ENCODE data around the gene AP5B1.

The AP5B1 gene, protein sequence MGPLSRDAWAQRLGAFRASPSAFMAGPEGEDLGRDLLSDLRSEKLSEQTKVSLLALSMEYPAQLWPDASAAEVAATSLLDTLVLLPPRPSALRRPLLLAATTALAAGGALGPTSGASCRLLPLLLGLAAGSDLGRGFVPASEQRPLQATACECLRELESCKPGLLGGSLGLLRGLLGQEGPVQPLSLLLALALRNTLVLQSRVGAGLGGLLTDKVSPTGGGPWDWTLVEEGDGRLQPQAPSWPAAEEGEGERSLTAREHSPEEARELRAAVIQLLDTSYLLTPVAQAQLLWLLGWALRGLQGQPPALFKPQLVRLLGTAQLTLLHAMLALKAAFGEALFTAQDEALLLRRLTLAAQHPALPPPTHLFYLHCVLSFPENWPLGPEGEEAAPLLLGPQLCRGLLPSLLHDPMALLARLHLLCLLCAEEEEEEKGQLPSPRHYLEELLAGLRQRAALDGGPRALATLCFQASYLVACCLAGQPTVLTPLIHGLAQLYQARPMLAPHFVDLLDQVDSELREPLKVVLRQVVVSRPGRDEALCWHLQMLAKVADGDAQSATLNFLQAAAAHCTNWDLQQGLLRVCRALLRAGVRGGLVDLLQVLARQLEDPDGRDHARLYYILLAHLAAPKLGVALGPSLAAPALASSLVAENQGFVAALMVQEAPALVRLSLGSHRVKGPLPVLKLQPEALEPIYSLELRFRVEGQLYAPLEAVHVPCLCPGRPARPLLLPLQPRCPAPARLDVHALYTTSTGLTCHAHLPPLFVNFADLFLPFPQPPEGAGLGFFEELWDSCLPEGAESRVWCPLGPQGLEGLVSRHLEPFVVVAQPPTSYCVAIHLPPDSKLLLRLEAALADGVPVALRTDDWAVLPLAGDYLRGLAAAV

DNA sequence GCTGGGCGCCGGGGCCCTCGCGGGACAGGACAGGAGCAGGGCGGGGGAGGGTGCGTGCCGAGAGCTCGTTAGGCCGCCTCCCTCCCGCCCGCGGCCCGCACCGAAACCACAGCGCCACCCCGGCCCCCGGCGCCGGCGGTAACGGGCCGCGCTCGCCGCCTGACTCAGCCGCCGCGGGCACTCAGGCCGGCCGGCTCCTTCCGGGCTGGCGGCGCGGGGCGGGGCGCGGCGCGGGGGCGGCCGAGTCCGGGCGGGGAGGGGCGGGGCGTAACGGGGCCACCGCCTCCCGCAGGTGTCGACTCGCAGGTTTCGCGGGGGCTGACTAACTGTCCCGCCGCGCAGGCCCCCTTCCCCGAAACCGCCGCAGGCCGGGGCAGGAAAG is at the start of gene AP5B1:
TSS of gene AP5B1 (minus strand) at position 207 of the 382 bp plus-strand sequence. CDS start 385 bp downstream, outside the sequence.
- DNase-seq = peak; percentile 80

DNA sequence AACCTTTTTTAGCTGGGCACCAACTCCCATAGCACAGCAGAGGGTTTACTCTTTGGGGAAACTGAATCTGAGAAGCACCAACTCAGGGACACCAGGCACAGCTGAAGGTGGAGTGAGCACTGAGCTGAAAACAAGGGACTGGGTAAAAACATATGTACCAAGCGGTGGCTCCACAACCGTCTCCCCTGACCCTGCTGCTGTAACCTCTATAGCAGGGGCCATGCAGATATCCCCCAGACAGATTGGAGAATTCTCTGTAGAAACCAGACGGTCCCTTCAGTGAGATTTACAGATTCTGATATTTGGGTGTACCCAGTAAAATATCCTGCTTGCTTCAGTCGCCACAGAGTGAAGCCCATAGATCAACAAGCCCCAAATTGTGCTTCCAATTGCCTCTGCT is 48.7 kb upstream of the AP5B1 start:
- DNase-seq = no peak

DNA sequence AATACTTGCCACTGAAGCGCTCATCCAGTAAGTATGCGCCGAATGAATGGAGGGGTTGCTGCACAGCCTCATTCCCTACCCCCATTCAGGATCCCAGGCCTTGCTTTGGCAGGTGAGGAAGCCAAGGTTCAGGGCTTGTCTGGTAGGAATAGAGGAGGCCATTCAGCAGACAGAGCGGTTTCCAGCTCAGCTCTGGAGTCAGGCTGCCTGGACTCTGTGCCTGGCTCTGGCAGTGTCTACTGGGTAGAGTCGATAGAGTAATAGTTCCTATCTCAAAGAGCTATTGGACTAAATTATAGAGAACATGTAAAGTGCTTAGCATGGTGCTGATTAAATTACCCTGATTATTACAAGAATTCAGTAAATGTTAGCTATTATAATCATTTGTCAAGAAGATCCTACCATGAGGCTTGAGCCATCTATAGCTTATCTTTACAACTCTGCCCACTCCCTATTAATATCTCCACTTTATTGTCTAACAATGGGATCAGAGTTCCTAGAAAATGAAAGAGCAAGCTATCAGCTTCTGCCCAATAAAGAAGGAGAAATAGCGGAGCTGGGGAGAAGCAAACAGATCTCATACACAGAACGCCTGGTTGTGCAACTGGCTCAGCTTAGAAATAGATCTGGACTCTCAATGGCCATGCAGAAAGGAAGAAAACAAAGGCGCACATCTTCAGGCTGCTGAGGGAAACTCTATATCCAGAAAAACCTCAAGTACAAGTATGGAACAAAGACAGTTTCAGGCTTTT is 46.4 kb upstream of the AP5B1 start:
- DNase-seq = no peak

DNA sequence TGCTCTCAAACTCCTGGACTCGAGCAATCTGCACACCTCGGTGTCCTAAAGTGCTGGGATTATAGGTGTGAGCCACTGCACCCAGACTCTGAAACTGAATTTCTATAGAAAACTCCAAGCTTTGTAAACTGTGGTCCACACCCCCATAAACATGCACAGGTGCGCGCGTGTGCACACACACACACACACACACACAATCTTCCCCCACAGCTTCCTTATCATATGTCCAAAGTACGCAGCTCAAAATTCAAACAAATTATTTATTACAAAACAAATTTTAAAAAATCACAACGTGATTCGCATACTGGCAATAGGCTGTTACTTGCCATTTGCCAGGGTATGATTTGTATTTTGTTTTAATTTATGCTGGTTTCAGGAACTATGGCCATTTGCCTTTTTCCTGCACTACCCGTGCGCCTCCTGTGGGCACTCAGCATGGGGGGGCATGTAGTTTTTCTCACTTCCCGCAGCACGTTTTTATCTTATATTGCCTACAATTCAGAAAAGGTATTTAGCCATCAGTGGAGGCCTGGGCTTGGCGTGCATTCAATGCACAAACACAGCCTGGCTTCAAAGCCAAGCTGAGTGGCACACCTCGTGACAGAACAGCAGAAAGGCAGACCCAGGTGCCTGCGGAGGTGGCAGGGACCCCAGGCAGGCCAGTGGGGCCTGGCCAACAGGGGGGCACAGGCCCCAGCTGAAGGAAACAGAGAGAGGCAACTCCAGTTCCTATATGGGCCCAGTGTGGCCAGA is 42.2 kb upstream of the AP5B1 start:
- no peak for DNase-seq

DNA sequence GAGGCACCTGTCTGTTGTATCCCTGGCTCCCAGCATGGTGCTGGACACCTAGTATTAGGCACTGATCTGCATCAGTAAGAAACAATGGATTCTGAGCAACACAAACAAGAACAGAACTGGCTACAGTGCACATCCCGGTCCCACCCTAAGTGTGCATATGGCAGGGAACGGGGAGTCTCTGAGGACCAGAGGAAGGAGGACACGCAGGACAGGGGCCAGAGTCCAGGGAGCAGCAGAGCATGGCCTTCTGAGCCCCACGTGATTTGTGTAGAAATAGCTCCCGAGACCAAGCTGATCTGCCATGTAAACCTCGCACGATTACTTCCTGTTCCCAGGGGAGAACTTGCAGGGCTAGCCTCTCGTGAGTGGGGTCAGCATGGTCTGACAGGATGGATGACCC is 40.3 kb upstream of the AP5B1 start:
- DNase-seq = peak; percentile 63

DNA sequence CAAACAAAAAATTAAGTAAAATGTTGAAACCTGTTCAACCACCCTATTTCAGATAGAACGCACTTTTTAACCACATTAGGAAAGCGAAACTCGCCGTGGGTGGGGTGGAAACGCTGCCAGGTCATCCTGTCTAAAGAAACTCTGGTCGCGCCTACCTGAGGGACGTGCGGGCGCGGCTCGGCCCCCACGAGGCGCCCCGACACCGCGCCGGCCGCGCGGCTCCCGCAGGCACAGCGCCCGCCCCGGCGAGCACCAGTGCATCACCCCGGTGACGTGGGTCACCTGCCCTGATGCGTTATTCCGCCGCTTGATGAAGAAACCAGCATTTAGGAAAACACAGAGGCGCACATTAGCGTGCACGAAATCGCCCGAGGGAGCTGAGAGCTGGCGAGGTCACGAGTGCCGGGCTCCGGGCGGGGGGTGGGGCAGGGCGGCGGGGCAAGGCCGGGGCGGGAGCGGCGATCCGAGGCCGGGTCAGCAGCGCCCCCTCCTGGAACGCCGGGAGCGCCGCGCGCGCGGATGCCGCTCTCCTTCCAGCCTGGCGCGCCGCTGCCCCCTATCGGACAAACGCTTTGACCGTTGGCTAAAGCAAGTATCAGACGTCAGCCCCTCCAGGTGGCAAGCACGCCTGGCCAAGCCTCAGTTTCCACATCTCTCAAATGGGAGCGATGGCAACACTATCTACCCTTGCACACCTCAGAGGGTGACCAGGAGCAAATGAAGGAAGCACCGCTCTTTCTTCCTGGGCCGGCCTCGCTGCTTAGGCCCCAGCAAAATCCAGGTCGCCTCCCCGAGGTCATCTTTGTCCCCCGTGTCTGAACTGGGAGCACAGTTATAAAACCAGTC is 37.3 kb upstream of the AP5B1 start:
- peak; percentile 93 for DNase-seq

DNA sequence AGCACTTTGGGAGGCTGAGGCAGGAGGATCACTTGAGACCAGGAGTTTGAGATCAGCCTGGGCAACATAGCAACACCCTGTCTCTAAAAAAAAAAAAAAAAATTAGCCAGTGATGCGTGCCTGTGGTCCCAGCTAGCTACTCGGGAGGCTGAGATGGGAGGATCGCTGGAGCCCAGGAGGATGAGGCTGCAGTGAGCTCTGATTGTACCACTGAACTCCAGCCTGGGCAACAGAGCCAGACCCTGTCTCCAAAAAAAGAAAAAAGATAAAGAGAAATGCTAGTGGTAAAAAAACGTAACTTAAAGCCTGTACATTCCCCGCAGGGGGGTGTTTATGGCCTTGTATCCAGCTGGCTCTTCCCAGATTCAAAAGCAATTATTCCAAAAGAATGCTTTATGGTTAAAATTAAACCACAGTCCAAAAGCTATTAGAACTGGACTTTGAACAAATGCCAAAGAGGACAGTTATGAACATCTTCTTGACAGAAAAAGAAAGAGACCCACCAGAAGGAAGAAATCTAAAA is 36.6 kb upstream of the AP5B1 start:
- peak; percentile 36 for DNase-seq

DNA sequence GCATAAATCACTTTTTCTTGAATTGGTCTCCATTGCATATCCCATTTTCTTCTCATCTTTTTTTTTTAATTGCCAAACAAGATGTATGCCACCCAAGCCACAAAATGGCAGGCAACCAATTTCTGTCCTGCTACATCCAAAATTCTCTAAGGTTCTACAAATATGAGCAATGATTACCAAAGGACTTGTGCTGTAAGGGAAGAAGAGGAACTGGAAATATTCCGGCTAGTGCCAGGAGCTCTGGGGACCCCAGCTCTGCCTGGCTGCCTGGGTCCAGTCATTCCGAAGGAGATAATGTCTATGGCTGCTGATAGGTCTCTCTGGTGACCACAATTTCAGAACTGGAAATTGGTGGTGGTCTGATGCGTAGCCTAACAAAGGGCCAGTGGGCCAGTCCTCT is 35.9 kb upstream of the AP5B1 start:
- DNase-seq = peak; percentile 71

DNA sequence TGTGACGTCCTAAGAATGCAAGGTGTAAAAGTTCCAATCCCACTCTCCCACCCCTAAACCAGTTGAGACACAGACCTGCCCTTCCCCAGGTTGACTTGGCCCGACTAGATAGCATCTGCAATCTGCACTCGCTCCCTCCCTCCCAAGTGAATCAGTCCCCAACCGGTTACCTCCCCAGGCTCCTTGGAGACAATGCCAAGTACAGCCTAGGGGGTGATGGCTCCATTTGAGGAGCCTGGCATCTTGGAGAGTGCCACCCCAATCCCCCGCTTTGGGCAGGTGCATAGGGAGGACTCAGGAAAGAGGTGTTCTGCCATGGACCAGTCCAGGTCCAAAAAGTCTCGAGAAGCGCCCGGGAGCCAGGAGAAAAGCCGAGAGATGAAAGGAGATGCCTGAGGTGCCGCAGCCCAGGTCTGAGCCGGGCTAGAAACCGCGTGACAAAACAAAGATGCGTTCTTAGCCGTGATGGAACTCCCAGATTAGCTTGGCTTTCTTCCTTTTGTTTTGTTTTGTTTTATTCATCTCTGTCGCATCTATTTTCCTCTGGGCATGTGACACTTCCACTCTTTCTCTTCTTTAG is 34.3 kb upstream of the AP5B1 start:
- no peak for DNase-seq

DNA sequence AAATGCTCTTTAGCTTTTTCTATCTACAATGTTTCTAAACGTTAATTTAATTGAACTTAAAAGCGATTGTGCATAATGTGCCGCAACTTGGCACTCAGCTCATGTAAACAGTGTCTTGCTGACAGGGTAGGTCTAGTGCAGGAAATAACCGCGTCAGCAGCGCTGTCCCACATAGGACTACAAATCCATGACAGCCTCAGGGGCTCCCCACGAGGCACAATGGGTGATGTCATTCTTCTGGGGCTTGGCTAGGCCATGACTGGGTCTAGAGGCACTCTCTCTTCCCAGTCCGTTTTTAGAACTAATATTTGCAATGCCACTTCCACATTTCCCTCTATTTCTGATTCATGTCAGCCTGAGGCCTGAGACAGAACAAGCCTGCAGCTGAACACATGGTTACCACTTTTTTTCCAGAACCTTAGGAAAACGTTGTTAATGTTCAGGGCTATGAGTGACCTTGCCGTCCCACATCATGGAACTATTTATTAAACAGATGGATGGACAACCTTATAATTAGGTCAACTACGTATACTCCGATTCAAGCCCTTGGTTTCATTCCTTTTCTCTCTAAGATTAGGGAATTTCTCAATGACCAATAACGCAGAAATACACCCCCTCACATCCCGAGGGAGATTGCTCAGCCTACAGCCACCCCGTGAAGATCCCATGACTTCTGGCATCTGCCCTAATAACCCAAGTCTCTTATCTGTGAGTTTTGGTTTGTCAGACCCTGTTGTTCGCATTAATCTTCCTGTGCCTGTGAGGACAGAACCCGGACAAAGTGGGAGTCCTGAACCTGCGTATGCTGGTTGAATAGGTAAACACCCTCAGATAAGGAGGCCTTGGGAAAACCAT is 33.6 kb upstream of the AP5B1 start:
- DNase-seq = peak; percentile 99

DNA sequence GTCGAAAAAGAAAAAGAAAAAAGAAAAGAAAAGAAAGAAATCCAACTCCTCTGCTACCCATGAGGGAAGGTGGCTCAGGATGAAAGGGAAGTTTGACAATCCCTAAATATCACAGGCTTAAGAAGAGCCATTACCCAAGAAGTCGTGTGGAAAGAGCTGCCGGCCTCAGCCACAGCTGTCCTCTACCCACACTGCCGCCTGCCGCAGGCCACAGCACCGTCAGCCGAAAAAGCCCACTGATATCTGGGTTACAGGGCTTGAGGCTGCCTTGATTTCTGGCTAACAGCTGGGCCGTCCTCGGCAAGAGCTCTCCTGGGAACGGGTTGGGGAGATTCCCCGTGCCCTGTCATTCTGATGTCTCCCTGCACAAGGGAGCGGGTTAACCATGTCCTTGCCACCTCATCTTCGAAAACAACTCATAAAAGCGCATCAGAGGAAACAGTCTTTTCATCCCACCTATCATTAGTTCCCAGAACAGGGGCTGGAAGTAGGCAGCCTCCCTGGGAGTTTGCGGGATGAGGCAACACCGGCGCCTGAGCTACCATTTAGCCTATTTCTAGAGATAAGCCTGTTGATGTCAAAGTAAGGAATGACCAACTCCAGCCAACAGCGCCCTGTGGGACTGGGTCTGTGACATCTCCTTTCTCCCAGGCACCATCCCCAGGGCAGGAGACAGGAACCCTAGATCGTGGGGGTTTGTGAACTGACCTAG is 31.1 kb upstream of the AP5B1 start:
- peak; percentile 93 for DNase-seq

DNA sequence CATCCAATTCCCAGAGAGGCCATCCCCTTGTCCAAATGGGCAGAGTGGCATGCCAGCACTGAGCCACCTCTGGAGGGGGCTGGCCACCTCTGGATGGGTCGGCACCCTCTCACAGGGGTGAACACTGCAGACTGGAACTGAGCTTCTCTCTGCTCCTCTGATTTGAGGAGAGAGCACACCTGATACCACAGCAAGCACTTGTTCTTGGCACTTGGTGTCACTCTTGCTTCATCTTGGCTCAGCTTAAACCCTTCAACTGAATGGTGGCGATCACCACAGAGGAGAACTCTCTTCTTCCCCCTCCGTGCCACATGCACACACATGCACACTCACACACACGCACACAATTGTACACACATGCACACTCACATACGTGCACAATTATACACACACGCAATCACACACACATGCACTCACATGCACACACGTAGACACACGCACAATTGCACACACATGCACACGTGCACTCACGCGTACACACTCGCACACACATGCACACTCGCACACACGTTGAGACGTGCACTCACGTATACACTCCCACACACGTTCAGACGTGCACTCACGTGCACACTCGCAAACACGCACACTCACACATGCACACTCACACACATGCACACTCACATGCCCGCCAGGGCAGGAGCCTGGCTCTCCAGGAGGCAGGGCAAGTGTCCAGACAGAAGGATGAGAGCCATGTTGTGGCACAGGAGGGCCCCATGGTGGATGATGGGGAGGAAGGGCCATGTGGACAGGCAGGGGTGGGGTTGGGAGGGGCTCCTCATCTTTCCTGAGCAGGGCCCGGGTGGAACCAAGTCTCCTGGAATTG is 29.5 kb upstream of the AP5B1 start:
- peak; percentile 29 for DNase-seq

DNA sequence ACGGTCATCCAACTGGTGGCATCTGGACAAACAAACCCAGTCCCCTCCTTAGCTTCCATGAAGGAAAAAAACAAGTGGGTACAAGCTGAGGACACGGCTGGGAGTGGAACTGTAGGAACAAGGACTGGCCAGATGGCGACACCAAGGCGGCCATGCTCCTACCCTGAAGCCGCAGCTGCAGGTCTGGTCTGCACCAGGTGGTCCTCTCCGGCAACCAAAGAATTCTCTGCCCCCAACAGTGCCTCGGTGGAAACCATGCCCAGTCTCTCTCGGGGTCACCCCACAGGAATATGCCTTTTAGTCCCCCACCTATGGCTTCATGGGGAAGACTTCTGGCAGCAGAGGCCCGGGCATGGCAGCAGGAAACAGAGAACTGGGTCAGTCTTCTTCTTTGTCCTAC is 28.7 kb upstream of the AP5B1 start:
- no peak for DNase-seq

DNA sequence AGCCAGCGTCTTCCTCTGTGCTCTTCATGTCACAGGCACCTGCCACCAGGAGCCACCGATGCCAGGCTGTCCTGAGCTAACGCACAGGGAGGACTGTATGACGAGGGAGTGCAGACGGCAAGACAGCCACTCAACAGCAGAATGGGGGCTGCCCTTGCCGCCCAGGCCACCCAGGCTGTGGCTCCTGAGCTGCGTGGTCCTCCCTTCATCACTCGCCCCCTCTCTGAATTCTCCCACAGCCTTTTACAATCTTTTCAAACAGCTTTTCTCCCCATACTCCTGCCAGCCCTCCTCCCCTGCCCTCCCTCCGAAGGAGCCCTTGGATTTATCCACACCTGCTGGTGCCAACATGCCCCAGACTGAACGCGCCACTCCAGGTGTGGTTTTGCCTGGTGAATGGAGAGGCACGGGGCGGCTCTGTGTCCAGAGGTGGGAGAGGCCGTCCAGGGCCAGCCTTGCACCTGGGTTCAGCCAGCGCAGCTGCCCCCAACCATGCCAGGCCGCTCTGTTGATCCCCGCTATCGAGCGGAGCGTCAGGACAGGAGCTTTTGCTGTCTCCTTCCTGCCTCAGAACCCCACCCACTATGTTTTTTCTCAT is 28.1 kb upstream of the AP5B1 start:
- DNase-seq = no peak

DNA sequence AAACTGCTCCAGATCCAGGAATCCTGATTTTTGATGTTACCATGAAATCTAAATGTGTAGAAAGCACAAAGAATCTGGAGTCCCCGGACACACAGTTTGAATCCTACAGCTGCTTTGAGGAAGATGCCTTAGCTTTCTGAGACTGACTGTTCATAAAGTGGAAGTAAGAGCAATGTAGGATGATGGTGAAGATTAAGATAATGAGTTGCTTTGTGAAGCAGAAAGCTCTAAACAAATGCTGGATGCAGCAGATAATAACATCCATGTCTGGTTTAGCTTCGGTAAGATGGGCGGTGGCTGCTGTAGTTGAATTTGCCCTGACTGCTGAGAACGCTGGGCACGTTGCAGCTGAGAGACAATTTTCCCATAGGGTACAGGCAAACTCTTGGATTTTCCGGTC is 26.2 kb upstream of the AP5B1 start:
- DNase-seq = no peak

DNA sequence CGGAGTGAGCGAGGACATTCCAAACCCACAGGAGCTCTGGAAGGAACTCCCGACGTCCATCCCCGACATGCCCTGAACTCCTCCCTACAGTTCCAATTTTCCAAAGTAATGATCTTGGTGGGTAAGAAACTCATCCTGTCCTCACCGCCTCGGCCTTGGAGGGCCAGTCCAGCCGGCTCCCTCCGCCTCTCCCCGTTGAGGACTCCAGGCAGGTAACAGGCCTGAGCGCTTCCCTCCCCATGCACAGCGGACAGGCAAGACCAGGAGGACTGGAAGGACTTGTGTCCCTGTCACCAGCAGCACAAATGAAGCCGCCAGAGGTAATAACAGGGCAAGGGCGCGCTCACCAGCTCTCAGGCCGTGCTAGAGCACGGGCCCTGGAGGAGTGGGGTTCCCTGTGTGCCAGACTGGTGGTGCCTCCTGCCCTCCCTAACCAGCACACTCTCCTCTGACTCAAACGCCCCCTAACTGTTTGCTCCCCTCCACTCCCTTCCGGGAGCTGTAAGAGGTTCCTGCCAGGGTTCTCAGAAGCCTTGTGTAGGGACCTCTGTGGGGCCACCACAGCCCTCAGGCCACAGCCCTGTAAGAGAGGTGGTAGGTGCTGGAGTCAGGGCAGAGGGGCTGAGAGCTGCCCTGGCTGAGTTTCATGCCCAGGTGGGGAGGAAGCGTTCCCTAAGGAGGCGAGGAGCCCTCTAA is 23.2 kb upstream of the AP5B1 start:
- DNase-seq = no peak

DNA sequence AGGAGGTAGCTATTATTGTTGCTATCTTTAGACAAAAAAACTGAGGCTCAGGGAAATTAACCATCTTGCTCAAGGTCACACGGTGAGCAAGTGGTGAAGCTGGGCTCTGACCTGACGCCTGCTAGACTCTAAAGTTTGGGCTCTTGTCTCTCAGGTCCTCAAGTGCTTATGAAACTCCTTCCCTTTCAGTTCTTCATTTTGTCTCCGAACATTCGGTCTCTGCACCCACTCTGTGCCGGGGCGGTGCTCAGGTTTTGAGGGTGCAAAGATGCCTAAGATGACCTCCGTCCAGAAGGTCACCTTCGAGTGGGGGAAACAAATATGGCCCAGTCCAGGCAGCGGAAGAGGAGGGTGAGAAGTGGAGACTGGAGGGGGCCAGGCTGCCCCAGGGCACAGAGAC is 22.1 kb upstream of the AP5B1 start:
- DNase-seq = peak; percentile 47

All from inflammatory macrophage treated with lipopolysaccharide for 4 hours (primary cell).